UCSD-AML1 (cell line): ENCODE results near the gene BLOC1S1.

Experiments
- DNase-seq: peaks from one replicate; lab custom pipeline; 2025; ENCODE audit not compliant: unreplicated experiment; lab: John Stamatoyannopoulos, UW

Gene BLOC1S1

GRCh38 chr12:55694188-55694515 lies 21.7 kb upstream of the BLOC1S1 start:
- DNase-seq, result no peak

DNA sequence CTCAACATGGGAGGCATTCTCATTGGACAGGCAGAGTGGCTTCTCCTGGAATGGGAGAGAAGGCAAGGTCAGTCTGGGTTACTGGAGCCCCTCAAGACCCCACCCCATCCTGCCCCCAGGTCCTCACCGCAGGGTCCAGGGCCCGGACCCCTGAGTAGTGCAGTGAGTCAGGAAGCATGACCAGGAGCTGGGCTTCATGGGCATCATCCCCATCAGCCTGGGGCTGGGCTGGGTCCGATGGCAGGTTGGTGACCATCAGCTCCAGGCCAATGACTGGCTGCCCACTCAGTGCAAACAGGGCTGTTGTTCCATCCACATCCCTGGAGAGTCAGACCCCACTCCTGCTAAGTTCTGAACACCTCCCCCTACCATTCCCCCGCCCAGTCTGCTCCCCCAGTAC lies 21.2 kb upstream of the BLOC1S1 start:
- no peak for DNase-seq

DNA sequence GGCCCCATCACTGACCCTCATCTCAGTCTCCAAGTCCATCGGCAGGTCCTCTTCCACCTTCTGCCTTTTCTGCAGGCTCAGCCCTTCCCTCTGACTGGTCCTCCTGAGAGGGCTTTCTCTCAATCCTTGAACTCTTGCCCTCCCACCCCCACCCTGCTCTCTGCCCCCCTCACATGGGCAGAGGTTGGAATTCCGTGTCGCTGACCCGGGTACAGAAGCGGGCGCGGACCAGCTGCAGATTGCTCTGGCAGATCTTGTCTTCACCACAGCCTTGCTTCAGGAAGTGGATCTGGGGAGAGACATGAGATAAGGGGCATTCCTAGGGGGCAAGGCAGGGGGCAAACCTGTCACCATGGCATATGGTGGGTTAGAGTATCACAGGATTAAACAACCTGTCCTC lies 20.5 kb upstream of the BLOC1S1 start:
- no peak for DNase-seq

- no peak for DNase-seq
Measured at GRCh38 chr12:55696141-55696540, 19.7 kb upstream of the BLOC1S1 start.

GRCh38 chr12:55696796-55697462 lies 18.9 kb upstream of the BLOC1S1 start:
- DNase-seq, result no peak

DNA sequence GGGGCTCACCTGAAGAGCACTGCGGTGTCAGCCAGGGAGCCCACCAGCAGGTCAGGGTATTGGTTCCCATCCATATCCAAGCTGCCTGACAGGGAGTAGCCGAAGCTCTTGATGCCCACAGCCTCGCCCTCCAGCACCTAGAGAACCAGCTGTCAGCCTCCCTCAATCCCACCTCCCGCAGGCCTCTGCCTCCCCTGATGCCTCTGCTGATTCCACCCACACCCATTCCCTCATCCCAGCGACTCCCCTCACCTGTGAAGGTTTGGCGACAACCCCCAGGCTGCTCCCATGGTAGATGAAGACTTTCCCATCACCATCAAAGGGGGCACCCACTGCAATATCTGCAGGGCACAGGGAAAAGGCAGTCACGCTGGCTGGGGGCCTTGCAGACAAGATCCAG lies 18.2 kb upstream of the BLOC1S1 start:
- DNase-seq, result no peak

- DNase-seq, result no peak
Measured at GRCh38 chr12:55698241-55698955, 17.4 kb upstream of the BLOC1S1 start.

- DNase-seq, result no peak
Measured at GRCh38 chr12:55698965-55699364, 16.9 kb upstream of the BLOC1S1 start.

DNA sequence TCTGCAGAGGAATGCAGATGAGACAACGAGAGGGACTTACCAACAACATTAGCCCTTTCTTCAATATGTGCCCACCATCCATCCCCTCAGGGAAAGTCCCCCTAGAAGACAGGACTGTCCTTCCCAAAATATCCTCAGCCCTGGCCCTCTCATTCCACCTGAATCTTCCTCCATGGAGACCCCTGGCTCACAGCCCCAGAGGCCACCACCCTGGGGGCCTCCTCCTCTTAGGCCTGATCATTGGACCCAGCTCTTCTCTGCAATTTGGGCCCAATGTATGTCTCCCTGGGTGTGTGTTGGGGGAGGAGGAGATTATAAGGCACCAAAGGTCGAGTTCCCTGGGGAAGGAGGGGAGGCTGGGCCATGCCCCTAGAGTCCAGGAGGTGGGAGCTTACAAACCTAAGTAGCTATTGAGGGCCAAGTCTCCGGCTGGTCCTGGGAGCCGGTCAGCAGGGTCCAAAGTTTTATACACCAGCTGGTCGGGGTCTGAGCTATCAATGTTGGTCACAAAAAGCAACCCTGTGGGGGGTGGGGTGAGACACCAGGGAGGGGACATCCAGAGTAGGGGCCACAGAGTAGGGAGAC lies 16.3 kb upstream of the BLOC1S1 start:
- no peak for DNase-seq

DNA sequence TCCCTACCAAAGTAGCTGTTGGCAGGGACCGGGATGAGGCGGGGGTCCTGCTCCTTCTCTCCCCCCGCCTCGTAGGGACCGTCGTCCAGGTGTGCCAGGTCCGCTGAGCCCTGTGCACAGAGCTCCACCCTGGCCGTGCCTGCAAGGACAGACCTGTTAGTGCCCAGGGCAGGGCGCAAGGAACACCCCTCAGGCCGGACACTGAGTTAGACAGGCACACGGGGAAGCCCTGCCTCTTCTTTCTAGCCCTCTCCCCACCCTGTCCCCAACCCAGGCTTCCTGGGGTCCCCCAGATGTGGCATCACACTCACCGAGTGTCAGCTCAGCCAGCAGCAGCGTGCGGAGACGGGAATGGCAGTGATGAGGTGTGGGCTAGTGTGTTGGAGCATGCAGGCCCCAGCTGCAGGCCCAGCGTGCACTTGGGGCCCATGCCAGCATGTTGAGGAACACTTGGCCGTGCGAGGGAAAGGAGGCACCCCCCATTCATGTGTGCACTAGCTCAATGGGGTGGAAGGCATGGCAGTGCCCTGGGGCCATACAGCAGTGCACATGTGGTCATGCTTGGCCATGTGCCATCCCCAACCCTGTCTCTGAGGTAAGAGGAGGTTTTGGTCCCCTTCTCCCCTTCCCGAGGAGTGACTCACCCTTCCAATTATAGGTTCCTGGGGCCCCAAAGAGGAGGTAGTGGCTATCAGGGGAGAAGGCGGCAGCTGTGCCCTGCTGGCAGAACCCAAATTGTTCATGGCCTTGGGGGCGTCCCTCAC lies 15.4 kb upstream of the BLOC1S1 start:
- no peak for DNase-seq

DNA sequence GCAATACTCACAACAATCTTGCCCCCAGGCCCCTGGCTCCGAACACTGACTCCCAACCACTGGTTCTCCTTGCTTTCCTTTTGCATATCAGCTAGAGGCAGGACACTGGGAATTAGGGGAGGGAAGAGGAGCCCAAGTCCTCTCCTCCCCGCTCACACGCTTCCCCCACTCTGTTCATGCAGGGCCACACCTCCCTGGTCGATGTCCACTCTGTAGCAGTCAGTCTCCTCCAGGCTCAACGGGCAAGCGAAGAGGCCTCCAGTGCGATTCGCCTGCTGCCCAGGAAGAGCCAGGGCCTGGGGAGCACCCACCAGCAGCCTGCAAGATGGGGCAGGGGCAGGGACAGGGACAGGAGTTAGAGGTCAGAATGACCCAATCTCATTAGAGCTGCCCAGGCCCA lies 13.0 kb upstream of the BLOC1S1 start:
- DNase-seq, result no peak

GRCh38 chr12:55703288-55703687 lies 12.6 kb upstream of the BLOC1S1 start:
- no peak for DNase-seq

GRCh38 chr12:55703901-55704761 lies 11.7 kb upstream of the BLOC1S1 start:
- DNase-seq, result no peak

- DNase-seq, result no peak
Measured at GRCh38 chr12:55704824-55705718, 10.8 kb upstream of the BLOC1S1 start.

GRCh38 chr12:55705782-55706402 lies 10.0 kb upstream of the BLOC1S1 start:
- peak; percentile 23 for DNase-seq

- DNase-seq, result no peak
Measured at GRCh38 chr12:55706568-55707218, 9.2 kb upstream of the BLOC1S1 start.

- no peak for DNase-seq
Measured at GRCh38 chr12:55707219-55707671, 8.6 kb upstream of the BLOC1S1 start.

- DNase-seq, result no peak
Measured at GRCh38 chr12:55707841-55708694, 7.8 kb upstream of the BLOC1S1 start, which contains the start of gene ITGA7. TSS of gene ITGA7 (minus strand) at chr12:55707904. CDS start at chr12:55707682, 222 bp downstream.
